Measurements from ENCODE around the gene PROSER3.

The PROSER3 gene

DNA sequence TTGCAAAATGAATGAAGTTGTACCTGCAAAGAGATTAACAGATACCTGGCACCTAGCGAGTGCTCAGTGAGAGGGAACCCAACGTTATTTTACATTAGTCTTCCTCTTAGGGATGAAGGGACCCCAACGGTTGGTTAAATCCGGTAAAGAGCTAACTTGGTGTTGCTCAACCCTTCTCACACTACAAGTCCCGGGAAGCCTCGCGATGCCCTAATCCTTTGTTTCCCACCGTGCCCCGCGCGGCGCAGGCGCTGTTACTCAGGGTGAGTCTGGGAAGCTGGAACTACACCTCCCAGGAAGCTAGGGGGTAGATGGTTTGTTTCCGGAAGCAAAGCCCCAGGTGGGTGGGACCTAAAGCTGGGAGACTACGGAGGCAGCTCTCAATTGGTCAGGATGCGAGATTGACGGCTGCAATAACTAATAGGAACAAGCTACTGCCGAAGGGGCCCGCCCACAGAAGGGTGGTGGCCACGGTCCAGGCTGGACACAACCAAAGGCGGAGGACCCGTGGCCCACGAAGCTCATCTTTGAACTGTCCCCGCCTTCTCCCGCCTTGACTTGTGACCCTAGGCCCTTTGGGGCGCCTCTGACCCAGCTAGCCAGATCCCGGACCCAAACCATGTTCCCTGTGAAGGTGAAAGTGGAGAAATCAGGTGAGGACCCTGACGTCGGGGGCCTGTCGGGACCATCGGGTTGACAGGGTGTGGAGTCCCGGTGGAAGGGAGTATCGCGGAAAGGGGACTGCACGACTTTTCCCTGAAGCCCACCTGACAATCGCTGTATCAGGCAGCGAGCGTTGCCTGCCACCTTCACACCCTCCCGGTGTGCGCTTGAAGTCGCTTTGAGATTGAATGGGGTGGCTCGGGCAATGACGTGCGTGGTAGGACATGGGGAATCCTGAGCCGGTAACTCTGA is 9.6 kb upstream of the PROSER3 start, which contains the start of gene LIN37:
TSS of gene LIN37 (plus strand) at position 471 of the 915 bp plus-strand sequence. CDS start at position 620, 149 bp downstream.
- ChIA-PET CTCF (interaction anchor here (0.7 to 2.2 kb wide), 4 partner anchors 8 to 71 kb away, joined by 3 to 6 read pairs (median 4); partner anchors contain the start of gene HSPB6), POLR2A (interaction anchor here (0.6 to 1.1 kb wide), 2 partner anchors 8 to 106 kb away, joined by 3 to 4 read pairs; partner anchors contain the start of gene HSPB6)
- WGBS (ENCODE audit: insufficient coverage), result 2% methylated on average over 28 of the region's 45 CpGs
- DNase-seq, result peak; percentile 99 to 100 (median 99)
- Histone ChIP-seq H3K27ac (ENCODE audit: insufficient read depth in 1 of 2, low read depth in 1 of 2, low read length in 2 of 2, poor library complexity in 1 of 2, severe bottlenecking in 2 of 2) (peak within 1 kb of the TSS; percentile 47 to 85), H3K36me3 (ENCODE audit: control insufficient read depth in 4 of 4, insufficient read depth in 4 of 4, low read length in 3 of 4) (peaks cover 0 to 17% (median 12%) of the 10 kb centered on the region in 4 experiments), H3K27me3 (replicated peaks in 2 of 5; ENCODE audit: control insufficient read depth in 4 of 5, insufficient read depth in 5 of 5, low read length in 4 of 5) (no peaks in the 10 kb centered on the region), H3K4me3 (ENCODE audit: control insufficient read depth in 1 of 7, extremely low read depth in 1 of 7, insufficient read depth in 4 of 7, low read depth in 2 of 7, low read length in 6 of 7) (peak within 1 kb of the TSS; percentile 73 to 99 (median 95)), H3K4me1 (ENCODE audit: control extremely low read depth in 1 of 4, control insufficient read depth in 4 of 4, insufficient read depth in 4 of 4, low read length in 3 of 4) (peaks cover 12 to 41% (median 35%) of the 10 kb centered on the region in 4 experiments), H3K9me3 (ENCODE audit: control extremely low read depth in 1 of 5, control insufficient read depth in 4 of 5, insufficient read depth in 2 of 5, low read depth in 1 of 5, low read length in 4 of 5) (no peaks in the 10 kb centered on the region)

DNA sequence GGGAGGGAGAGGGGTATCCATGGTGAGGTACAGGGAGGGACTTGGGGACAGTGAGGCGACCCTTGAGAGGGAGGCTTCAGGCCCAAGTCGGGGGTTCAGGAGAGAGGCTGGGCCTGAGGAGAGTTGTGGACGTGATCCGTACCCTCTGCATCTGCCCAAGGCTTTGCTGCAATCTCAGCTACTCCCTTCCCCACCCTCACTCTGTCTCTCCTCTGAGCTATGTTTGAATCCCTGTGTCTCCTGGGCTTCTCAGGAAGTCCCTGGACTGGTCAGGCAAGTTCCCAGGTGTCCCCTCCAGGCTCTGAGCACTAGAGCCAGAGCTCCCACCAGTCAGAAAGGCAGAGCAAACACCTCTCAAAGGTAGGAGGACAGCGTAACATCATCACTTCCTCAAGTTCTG is 7.8 kb upstream of the PROSER3 start:
- WGBS (ENCODE audit: insufficient coverage), result 100% methylated on average over 1 of the region's 5 CpGs
- peaks cover 10 to 29% (median 25%) of the 10 kb centered on the region in 4 experiments for H3K4me1 ChIP-seq (ENCODE audit: control extremely low read depth in 1 of 4, control insufficient read depth in 4 of 4, insufficient read depth in 4 of 4, low read length in 3 of 4)
- H3K27me3 ChIP-seq (replicated peaks in 2 of 5; ENCODE audit: control insufficient read depth in 4 of 5, insufficient read depth in 5 of 5, low read length in 4 of 5), result peaks cover 0 to 15% (median 0%) of the 10 kb centered on the region in 5 experiments
- ChIA-PET POLR2A (no interaction called here), CTCF (no interaction called here)
- no peak for DNase-seq
- no peak overlapping the region for H3K27ac ChIP-seq (ENCODE audit: insufficient read depth in 1 of 2, low read depth in 1 of 2, low read length in 2 of 2, poor library complexity in 1 of 2, severe bottlenecking in 2 of 2)
- H3K4me3 ChIP-seq (ENCODE audit: control insufficient read depth in 1 of 7, extremely low read depth in 1 of 7, insufficient read depth in 4 of 7, low read depth in 2 of 7, low read length in 6 of 7), result no peak overlapping the region
- H3K9me3 ChIP-seq (ENCODE audit: control extremely low read depth in 1 of 5, control insufficient read depth in 4 of 5, insufficient read depth in 2 of 5, low read depth in 1 of 5, low read length in 4 of 5), result no peaks in the 10 kb centered on the region
- peaks cover 0 to 28% (median 21%) of the 10 kb centered on the region in 4 experiments for H3K36me3 ChIP-seq (ENCODE audit: control insufficient read depth in 4 of 4, insufficient read depth in 4 of 4, low read length in 3 of 4)

DNA sequence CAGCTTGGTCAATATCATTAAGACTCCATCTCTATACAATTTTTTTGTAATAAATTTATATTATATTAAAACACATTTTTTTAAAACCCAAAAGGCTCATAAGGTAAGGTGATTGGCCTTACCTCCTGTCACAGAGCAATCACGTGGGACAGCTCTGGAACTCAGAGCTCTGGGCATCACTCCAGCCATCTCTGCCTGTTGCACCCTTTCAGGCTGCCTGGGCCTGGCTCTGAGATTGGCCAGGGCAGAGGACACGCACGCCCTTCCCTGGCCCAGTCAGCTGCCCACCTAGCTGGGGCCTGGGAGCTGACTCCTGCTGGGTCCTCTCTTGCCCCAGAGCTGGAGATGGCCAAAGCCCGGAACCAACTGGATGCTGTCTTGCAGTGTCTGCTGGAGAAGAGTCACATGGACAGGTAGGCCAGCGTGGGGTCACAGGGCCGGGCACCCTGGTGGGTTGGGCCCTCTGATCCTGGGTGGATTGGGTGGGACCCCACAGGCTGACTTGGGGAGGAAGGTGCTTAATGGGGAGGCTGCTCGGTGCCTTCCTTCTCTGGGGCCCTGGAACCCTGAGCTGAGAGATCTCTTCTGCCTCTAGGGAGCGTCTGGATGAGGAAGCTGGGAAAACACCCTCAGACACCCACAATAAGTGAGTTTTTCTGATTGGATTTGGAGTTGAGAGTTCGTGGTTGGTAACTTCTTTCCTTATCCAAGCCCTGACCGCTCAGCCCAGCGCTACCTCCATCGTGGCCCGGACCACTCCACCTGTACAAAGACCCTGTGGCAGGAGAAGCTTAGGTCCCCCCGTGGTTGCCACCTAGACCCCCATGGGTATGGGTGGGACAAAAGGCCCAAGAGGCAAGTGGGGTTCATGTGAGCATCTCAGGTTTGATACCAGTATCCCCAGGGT is 5.9 kb upstream of the PROSER3 start:
- Histone ChIP-seq H3K27me3 (replicated peaks in 2 of 5; ENCODE audit: control insufficient read depth in 4 of 5, insufficient read depth in 5 of 5, low read length in 4 of 5) (peaks cover 0 to 34% (median 0%) of the 10 kb centered on the region in 5 experiments), H3K27ac (ENCODE audit: insufficient read depth in 1 of 2, low read depth in 1 of 2, low read length in 2 of 2, poor library complexity in 1 of 2, severe bottlenecking in 2 of 2) (no peak overlapping the region), H3K4me1 (ENCODE audit: control extremely low read depth in 1 of 4, control insufficient read depth in 4 of 4, insufficient read depth in 4 of 4, low read length in 3 of 4) (peaks cover 8 to 37% (median 26%) of the 10 kb centered on the region in 4 experiments), H3K36me3 (ENCODE audit: control insufficient read depth in 4 of 4, insufficient read depth in 4 of 4, low read length in 3 of 4) (peaks cover 0 to 28% (median 21%) of the 10 kb centered on the region in 4 experiments), H3K9me3 (ENCODE audit: control extremely low read depth in 1 of 5, control insufficient read depth in 4 of 5, insufficient read depth in 2 of 5, low read depth in 1 of 5, low read length in 4 of 5) (no peaks in the 10 kb centered on the region), H3K4me3 (ENCODE audit: control insufficient read depth in 1 of 7, extremely low read depth in 1 of 7, insufficient read depth in 4 of 7, low read depth in 2 of 7, low read length in 6 of 7) (no peak overlapping the region)
- DNase-seq, result no peak
- 99% methylated on average over 10 of the region's 14 CpGs for WGBS (ENCODE audit: insufficient coverage)
- CTCF ChIA-PET, result interaction anchor here (0.6 kb wide), 1 partner anchor 10 kb away, joined by 4 read pairs; no protein-coding TSS in a partner anchor
- POLR2A ChIA-PET, result no interaction called here

DNA sequence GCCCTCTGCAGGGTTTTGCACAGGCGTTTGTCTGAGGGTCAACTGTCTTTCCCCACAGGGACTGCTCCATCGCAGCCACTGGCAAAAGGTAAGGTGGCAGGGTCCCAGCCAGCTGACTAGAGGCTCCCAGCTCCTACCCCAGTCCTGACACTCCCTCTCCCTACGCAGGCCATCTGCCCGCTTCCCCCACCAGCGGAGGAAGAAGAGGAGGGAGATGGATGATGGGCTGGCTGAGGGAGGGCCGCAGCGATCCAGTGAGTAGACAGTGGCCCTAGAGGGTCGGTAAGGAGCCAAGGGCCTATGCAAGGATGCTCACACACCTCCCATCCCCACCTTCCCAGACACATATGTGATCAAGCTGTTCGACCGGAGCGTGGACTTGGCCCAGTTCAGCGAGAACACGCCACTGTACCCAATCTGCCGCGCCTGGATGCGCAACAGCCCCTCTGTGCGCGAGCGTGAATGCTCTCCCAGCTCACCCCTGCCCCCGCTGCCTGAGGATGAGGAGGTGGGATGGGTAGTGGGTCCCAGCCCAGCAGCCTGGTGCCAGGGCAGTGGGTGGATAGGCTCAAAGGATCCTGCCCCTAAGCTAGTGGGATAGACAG is 5.1 kb upstream of the PROSER3 start:
- H3K36me3 ChIP-seq (ENCODE audit: control insufficient read depth in 4 of 4, insufficient read depth in 4 of 4, low read length in 3 of 4), result peaks cover 0 to 28% (median 21%) of the 10 kb centered on the region in 4 experiments
- WGBS (ENCODE audit: insufficient coverage), result 95% methylated on average over 10 of the region's 20 CpGs
- no peaks in the 10 kb centered on the region for H3K9me3 ChIP-seq (ENCODE audit: control extremely low read depth in 1 of 5, control insufficient read depth in 4 of 5, insufficient read depth in 2 of 5, low read depth in 1 of 5, low read length in 4 of 5)
- DNase-seq, result no peak
- ChIA-PET CTCF (interaction anchor here (0.6 kb wide), 1 partner anchor 9 kb away, joined by 4 read pairs; no protein-coding TSS in a partner anchor), POLR2A (no interaction called here)
- H3K4me3 ChIP-seq (ENCODE audit: control insufficient read depth in 1 of 7, extremely low read depth in 1 of 7, insufficient read depth in 4 of 7, low read depth in 2 of 7, low read length in 6 of 7), result no peak overlapping the region
- no peak overlapping the region for H3K27ac ChIP-seq (ENCODE audit: insufficient read depth in 1 of 2, low read depth in 1 of 2, low read length in 2 of 2, poor library complexity in 1 of 2, severe bottlenecking in 2 of 2)
- peaks cover 0 to 37% (median 0%) of the 10 kb centered on the region in 5 experiments for H3K27me3 ChIP-seq (replicated peaks in 2 of 5; ENCODE audit: control insufficient read depth in 4 of 5, insufficient read depth in 5 of 5, low read length in 4 of 5)
- H3K4me1 ChIP-seq (ENCODE audit: control extremely low read depth in 1 of 4, control insufficient read depth in 4 of 4, insufficient read depth in 4 of 4, low read length in 3 of 4), result peaks cover 7 to 40% (median 29%) of the 10 kb centered on the region in 4 experiments

DNA sequence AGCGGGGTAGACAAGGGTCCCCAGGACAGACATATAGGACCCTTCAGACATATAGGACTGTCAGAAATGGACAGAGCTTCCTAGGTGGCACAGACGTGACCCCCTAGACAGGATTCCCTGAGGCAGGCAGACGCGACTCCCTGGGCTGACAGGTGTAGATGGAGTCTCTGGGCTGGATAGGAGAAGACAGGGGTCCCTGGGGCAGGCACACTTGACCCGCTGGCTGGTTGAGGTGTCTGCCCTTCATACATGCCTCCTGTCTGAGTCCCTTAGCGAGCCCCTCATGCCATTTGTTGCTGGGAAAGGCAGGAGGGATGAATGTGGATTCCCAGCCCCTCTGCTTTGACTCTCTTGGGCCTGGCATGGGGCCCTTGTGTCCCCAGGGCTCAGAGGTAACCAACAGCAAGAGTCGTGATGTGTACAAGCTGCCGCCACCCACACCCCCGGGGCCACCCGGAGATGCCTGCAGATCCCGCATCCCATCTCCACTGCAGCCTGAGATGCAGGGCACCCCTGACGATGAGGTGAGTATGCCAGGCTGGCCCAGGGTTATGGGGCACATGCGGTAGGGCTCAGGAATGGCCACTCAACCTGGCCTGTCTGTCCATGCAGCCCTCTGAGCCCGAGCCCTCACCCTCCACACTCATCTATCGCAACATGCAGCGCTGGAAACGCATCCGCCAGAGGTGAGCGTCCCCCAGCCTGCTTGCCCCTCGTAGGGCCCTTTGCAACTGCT is 4.2 kb upstream of the PROSER3 start:
- ChIA-PET POLR2A (no interaction called here), CTCF (no interaction called here)
- Histone ChIP-seq H3K4me1 (ENCODE audit: control extremely low read depth in 1 of 4, control insufficient read depth in 4 of 4, insufficient read depth in 4 of 4, low read length in 3 of 4) (peaks cover 6 to 36% (median 28%) of the 10 kb centered on the region in 4 experiments), H3K27me3 (replicated peaks in 2 of 5; ENCODE audit: control insufficient read depth in 4 of 5, insufficient read depth in 5 of 5, low read length in 4 of 5) (peaks cover 0 to 37% (median 0%) of the 10 kb centered on the region in 5 experiments), H3K36me3 (ENCODE audit: control insufficient read depth in 4 of 4, insufficient read depth in 4 of 4, low read length in 3 of 4) (peaks cover 0 to 28% (median 21%) of the 10 kb centered on the region in 4 experiments), H3K4me3 (ENCODE audit: control insufficient read depth in 1 of 7, extremely low read depth in 1 of 7, insufficient read depth in 4 of 7, low read depth in 2 of 7, low read length in 6 of 7) (no peak overlapping the region), H3K9me3 (ENCODE audit: control extremely low read depth in 1 of 5, control insufficient read depth in 4 of 5, insufficient read depth in 2 of 5, low read depth in 1 of 5, low read length in 4 of 5) (no peaks in the 10 kb centered on the region), H3K27ac (ENCODE audit: insufficient read depth in 1 of 2, low read depth in 1 of 2, low read length in 2 of 2, poor library complexity in 1 of 2, severe bottlenecking in 2 of 2) (no peak overlapping the region)
- WGBS (ENCODE audit: insufficient coverage), result 97% methylated on average over 19 of the region's 20 CpGs
- DNase-seq, result no peak
